GM23338 (cell line): ENCODE measurements around the gene PTGER4. TPM values are rescaled to one million over a fixed set of nuclear protein-coding genes. Genes with fewer than 3 reads are reported as not detected.

Source experiments
- ETS1 ChIP-seq: IDR thresholded peaks from 2 replicates; pipeline ENCODE4 v1.6.1; 2016; ENCODE audit warnings: antibody characterized with exemption
- EZH2phosphoT487 ChIP-seq: fragments of 200-600 bp; sonication (generic); IDR thresholded peaks from one replicate; pipeline ENCODE4 v1.8.1; 2018; ENCODE audit warnings: antibody characterized with exemption; ENCODE audit not compliant: unreplicated experiment
- JUNB ChIP-seq: IDR thresholded peaks from one replicate; pipeline ENCODE4 v1.6.1; 2016; ENCODE audit warnings: antibody characterized with exemption; ENCODE audit not compliant: unreplicated experiment
- POLR2AphosphoS5 ChIP-seq: IDR thresholded peaks from 2 replicates; pipeline ENCODE4 v1.6.1; 2016; ENCODE audit warnings: antibody characterized with exemption, low read depth
- REST ChIP-seq: IDR thresholded peaks from one replicate; pipeline ENCODE4 v1.6.1; 2018; ENCODE audit warnings: antibody characterized with exemption; ENCODE audit not compliant: unreplicated experiment
- STAT1 ChIP-seq: IDR thresholded peaks from one replicate; pipeline ENCODE4 v1.6.1; 2016; ENCODE audit warnings: antibody characterized with exemption; ENCODE audit not compliant: unreplicated experiment
- ZNF114 ChIP-seq: fragments of 250-450 bp; sonication (Bioruptor Pico); IDR thresholded peaks from 2 replicates; pipeline ENCODE4 v1.5.0; 2020; ENCODE audit warnings: mild to moderate bottlenecking, moderate library complexity
- ZNF331 ChIP-seq: fragments of 250-450 bp; sonication (Bioruptor Pico); IDR thresholded peaks from 2 replicates; pipeline ENCODE4 v1.5.0; 2020; ENCODE audit warnings: low read depth, mild to moderate bottlenecking, moderate library complexity
- polyA plus RNA-seq: library from polyadenylated mRNA; unstranded; fragments of >200 nt; fragmentation: Nextera tagmentation; extraction: Ambion mirVana; gene quantifications from 2 replicates; pipeline ENCODE4 v1.2.1, GENCODE V29; 2016
- total RNA-seq: library from RNA; depleted of rRNA; stranded (reverse); fragments of >200 nt; shearing (Covaris generic); gene quantifications from 2 replicates; pipeline ENCODE4 v1.2.3, GENCODE V29; 2014
- TF ChIP-seq, protein P1 (sequence below): fragments of 250-450 bp; sonication (Bioruptor Pico); IDR thresholded peaks from 2 replicates; pipeline ENCODE4 v1.5.0; 2020; ENCODE audit warnings: mild to moderate bottlenecking, moderate library complexity

Gene PTGER4
- total and polyA plus RNA-seq, 2 experiments from 2014 or later = 0.82 to 4.4 TPM

DNA sequence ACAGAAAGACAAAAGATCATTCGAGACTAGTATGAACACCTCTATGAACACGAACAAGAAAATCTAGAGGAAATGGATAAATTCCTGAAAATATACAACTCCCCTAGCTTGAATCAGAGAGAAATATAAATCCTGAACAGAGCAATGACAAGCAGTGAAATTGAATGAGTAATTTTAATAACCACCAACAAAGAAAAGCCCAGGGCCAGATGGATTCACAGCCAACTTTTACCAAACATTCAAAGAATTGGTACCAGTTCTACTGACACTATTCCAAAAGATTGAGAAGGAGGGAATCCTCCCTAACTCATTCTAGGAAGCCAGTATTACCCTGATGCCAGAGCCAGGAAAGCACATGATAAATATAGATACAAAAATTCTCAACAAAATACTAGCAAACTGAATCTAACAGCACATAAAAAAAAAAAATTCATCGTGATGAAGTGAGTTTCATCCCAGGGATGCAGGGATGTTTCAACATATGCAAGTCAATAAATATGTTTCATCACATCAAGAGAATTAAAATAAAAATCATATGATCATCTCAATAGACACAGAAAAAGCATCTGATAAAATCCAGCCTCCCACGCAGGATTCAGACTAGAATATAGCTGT, 25.2 kb upstream of the PTGER4 start (continued):
- TF ChIP-seq, protein P1, sequence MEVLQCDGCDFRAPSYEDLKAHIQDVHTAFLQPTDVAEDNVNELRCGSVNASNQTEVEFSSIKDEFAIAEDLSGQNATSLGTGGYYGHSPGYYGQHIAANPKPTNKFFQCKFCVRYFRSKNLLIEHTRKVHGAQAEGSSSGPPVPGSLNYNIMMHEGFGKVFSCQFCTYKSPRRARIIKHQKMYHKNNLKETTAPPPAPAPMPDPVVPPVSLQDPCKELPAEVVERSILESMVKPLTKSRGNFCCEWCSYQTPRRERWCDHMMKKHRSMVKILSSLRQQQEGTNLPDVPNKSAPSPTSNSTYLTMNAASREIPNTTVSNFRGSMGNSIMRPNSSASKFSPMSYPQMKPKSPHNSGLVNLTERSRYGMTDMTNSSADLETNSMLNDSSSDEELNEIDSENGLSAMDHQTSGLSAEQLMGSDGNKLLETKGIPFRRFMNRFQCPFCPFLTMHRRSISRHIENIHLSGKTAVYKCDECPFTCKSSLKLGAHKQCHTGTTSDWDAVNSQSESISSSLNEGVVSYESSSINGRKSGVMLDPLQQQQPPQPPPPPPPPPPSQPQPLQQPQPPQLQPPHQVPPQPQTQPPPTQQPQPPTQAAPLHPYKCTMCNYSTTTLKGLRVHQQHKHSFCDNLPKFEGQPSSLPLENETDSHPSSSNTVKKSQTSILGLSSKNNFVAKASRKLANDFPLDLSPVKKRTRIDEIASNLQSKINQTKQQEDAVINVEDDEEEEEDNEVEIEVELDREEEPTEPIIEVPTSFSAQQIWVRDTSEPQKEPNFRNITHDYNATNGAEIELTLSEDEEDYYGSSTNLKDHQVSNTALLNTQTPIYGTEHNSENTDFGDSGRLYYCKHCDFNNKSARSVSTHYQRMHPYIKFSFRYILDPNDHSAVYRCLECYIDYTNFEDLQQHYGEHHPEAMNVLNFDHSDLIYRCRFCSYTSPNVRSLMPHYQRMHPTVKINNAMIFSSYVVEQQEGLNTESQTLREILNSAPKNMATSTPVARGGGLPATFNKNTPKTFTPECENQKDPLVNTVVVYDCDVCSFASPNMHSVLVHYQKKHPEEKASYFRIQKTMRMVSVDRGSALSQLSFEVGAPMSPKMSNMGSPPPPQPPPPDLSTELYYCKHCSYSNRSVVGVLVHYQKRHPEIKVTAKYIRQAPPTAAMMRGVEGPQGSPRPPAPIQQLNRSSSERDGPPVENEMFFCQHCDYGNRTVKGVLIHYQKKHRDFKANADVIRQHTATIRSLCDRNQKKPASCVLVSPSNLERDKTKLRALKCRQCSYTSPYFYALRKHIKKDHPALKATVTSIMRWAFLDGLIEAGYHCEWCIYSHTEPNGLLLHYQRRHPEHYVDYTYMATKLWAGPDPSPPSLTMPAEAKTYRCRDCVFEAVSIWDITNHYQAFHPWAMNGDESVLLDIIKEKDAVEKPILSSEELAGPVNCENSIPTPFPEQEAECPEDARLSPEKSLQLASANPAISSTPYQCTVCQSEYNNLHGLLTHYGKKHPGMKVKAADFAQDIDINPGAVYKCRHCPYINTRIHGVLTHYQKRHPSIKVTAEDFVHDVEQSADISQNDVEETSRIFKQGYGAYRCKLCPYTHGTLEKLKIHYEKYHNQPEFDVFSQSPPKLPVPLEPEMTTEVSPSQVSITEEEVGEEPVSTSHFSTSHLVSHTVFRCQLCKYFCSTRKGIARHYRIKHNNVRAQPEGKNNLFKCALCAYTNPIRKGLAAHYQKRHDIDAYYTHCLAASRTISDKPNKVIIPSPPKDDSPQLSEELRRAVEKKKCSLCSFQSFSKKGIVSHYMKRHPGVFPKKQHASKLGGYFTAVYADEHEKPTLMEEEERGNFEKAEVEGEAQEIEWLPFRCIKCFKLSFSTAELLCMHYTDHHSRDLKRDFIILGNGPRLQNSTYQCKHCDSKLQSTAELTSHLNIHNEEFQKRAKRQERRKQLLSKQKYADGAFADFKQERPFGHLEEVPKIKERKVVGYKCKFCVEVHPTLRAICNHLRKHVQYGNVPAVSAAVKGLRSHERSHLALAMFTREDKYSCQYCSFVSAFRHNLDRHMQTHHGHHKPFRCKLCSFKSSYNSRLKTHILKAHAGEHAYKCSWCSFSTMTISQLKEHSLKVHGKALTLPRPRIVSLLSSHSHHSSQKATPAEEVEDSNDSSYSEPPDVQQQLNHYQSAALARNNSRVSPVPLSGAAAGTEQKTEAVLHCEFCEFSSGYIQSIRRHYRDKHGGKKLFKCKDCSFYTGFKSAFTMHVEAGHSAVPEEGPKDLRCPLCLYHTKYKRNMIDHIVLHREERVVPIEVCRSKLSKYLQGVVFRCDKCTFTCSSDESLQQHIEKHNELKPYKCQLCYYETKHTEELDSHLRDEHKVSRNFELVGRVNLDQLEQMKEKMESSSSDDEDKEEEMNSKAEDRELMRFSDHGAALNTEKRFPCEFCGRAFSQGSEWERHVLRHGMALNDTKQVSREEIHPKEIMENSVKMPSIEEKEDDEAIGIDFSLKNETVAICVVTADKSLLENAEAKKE (CRISPR knock-in tag) = no peak
- no peak for TF ChIP-seq POLR2AphosphoS5
- TF ChIP-seq ZNF331 (CRISPR knock-in tag) = no peak
- TF ChIP-seq REST = no peak
- TF ChIP-seq JUNB = no peak
- no peak for TF ChIP-seq EZH2phosphoT487
- no peak for TF ChIP-seq STAT1
- TF ChIP-seq ZNF114 (CRISPR knock-in tag) = no peak
- TF ChIP-seq ETS1 = no peak
